ENCODE results near the gene TXLNA.

DNA sequence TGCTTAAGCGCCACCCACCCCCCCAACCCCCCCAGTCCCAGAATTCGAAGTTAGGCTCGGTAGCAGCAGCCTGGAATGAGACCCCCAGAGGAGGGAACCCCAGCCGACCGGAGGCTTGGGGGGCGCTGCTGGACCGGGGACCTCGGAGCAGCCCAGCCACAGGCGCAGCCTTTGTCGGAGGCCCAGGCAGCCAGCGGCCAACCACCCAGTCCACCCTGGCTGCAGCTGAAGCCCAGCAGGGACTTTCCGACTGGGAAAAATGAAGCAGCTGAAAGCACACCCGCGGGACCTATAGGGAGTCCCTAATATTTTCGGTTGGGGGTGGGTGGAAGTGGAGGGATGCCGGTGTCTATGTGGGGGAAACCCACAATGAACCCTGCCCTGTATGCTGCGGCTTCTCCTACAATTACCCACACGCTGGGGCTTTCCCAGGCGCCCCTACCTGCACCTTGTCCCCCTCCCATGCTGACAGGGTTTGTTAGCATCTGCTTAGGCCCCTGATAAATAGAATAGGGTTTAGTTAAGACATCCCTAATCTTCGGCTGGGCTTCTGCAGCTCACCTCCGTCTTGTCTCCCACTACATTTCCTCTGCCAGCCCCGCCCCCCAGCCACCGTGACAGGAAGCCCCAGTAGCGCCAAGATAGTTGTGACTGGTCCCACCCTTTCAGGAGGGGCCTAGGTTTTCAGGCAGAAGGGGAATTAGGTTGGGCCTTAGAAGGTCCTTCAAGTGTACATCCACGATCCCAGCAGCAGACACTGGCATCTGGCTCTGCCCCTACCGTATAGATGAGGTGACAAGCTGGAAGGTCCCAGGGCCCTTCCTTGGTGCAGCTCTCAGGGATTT, 21.8 kb downstream of the TXLNA start:
- TF ChIP-seq, protein P1, sequence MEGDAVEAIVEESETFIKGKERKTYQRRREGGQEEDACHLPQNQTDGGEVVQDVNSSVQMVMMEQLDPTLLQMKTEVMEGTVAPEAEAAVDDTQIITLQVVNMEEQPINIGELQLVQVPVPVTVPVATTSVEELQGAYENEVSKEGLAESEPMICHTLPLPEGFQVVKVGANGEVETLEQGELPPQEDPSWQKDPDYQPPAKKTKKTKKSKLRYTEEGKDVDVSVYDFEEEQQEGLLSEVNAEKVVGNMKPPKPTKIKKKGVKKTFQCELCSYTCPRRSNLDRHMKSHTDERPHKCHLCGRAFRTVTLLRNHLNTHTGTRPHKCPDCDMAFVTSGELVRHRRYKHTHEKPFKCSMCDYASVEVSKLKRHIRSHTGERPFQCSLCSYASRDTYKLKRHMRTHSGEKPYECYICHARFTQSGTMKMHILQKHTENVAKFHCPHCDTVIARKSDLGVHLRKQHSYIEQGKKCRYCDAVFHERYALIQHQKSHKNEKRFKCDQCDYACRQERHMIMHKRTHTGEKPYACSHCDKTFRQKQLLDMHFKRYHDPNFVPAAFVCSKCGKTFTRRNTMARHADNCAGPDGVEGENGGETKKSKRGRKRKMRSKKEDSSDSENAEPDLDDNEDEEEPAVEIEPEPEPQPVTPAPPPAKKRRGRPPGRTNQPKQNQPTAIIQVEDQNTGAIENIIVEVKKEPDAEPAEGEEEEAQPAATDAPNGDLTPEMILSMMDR (IDR thresholded peaks at IDR 0.05; ENCODE audit: insufficient read depth, low read length, poor library complexity, severe bottlenecking): peak; percentile 30
- no peak for TF ChIP-seq EZH2phosphoT487 (conservative IDR thresholded peaks at IDR 0.05; ENCODE audit: low read length)
